Stimulated activated CD8-positive, alpha-beta memory T cell treated with anti-CD3 and anti-CD28 coated beads, Interleukin-12 subunit alpha, Interleukin-12 subunit beta, amount 100 ng/mL, for 4 hours (primary cell): ENCODE results near the gene PHOX2A.
"Not testable (repeated sequence)": the region's sequence is repeated elsewhere in the genome, so short reads cannot be mapped to it uniquely, and the experiment has no call there.

Source experiments
- DNase-seq: peaks from one replicate; pipeline ENCODE4 v3.0.0-alpha.2; 2020; ENCODE audit warnings: low read depth

Gene PHOX2A

GRCh38 chr11:72244060-72244360, at the start of gene PHOX2A:
PHOX2A (minus strand) TSS chr11:72244176; CDS start chr11:72244004, 172 bp downstream.
- DNase-seq: no peak

GRCh38 chr11:72293391-72293790, 49.4 kb upstream of the PHOX2A start:
- no peak for DNase-seq

- no peak for DNase-seq
Observed at GRCh38 chr11:72292106-72292785, 48.3 kb upstream of the PHOX2A start.

GRCh38 chr11:72290741-72291140, 46.8 kb upstream of the PHOX2A start:
- not testable (repeated sequence) for DNase-seq

GRCh38 chr11:72287293-72287692, 43.3 kb upstream of the PHOX2A start:
- no peak for DNase-seq

- no peak for DNase-seq
Observed at GRCh38 chr11:72283947-72284346, 40.0 kb upstream of the PHOX2A start.

GRCh38 chr11:72280726-72281315, 36.8 kb upstream of the PHOX2A start:
- no peak for DNase-seq

GRCh38 chr11:72280037-72280436, 36.1 kb upstream of the PHOX2A start:
- no peak for DNase-seq

GRCh38 chr11:72278905-72279304, 34.9 kb upstream of the PHOX2A start:
- no peak for DNase-seq

- no peak for DNase-seq
Observed at GRCh38 chr11:72274435-72274834, 30.5 kb upstream of the PHOX2A start.

GRCh38 chr11:72271980-72272379, 28.0 kb upstream of the PHOX2A start:
- no peak for DNase-seq

- DNase-seq: no peak
Observed at GRCh38 chr11:72267956-72268617, 24.1 kb upstream of the PHOX2A start.

- not testable (repeated sequence) for DNase-seq
Observed at GRCh38 chr11:72266960-72267359, 23.0 kb upstream of the PHOX2A start.

- DNase-seq: no peak
Observed at GRCh38 chr11:72265951-72266350, 22.0 kb upstream of the PHOX2A start.

- DNase-seq: no peak
Observed at GRCh38 chr11:72263361-72263760, 19.4 kb upstream of the PHOX2A start.

GRCh38 chr11:72260574-72260973, 16.6 kb upstream of the PHOX2A start:
- no peak for DNase-seq

GRCh38 chr11:72259490-72259889, 15.5 kb upstream of the PHOX2A start:
- DNase-seq: no peak

- no peak for DNase-seq
Observed at GRCh38 chr11:72257570-72257969, 13.6 kb upstream of the PHOX2A start.

GRCh38 chr11:72254299-72254993, 10.5 kb upstream of the PHOX2A start:
- no peak for DNase-seq

GRCh38 chr11:72253392-72253791, 9.4 kb upstream of the PHOX2A start:
- DNase-seq: no peak

GRCh38 chr11:72251614-72252013, 7.6 kb upstream of the PHOX2A start:
- DNase-seq: no peak

- no peak for DNase-seq
Observed at GRCh38 chr11:72250661-72251464, 6.9 kb upstream of the PHOX2A start.
